H1 (cell line): Measurements from ENCODE around the gene ITPKB. TPM values are rescaled to one million over a fixed set of nuclear protein-coding genes. Genes with fewer than 3 reads are reported as not detected.

Experiments
- CTCF ChIA-PET: fragments of 300-600 bp; sonication (Branson Sonifier 250); formaldehyde crosslinking; loops from one replicate; lab custom pipeline; 2021; ENCODE audit not compliant: partially characterized antibody; lab: Charles Lee
- POLR2A ChIA-PET: fragments of 300-600 bp; sonication (Branson Sonifier 250); formaldehyde crosslinking; loops from one replicate; lab custom pipeline; 2021; ENCODE audit warnings: inconsistent platforms; ENCODE audit not compliant: partially characterized antibody; lab: Charles Lee
- DNase-seq, 2 experiments: peaks; one replicate each; pipeline versions ENCODE4 v3.0.0 to v3.0.0-alpha.2; 2010 to 2022; ENCODE audit warnings: low spot score in 2 of 2, low read depth in 1 of 2, mixed read lengths in 1 of 2
- FAIRE-seq: peaks from 2 replicates; lab custom pipeline; 2011; peaks lifted over from hg19 to GRCh38; lab: Jason Lieb, UNC
- H2AFZ ChIP-seq: 2 replicates; pipeline ENCODE4 v1.8.1; 2012; ENCODE audit warnings: low read length, inconsistent platforms
- H2AK5ac ChIP-seq: 2 replicates; pipeline ENCODE4 v1.6.1; 2013; ENCODE audit warnings: low read depth, low read length
- H2BK120ac ChIP-seq: replicated peaks from 2 replicates; pipeline ENCODE3; 2013; ENCODE audit warnings: low read depth, low read length, inconsistent platforms
- H2BK12ac ChIP-seq: 2 replicates; pipeline ENCODE4 v1.6.1; 2013; ENCODE audit warnings: low read depth, low read length
- H2BK15ac ChIP-seq: 2 replicates; pipeline ENCODE4 v1.6.1; 2013; ENCODE audit warnings: low read length
- H2BK20ac ChIP-seq: 2 replicates; pipeline ENCODE4 v1.6.1; 2013; ENCODE audit warnings: low read length
- H2BK5ac ChIP-seq: 2 replicates; pipeline ENCODE4 v1.6.1; 2013; ENCODE audit warnings: low read depth, low read length
- H3K14ac ChIP-seq: 2 replicates; pipeline ENCODE4 v1.6.1; 2013; ENCODE audit warnings: inconsistent platforms; ENCODE audit not compliant: insufficient read length
- H3K18ac ChIP-seq: 2 replicates; pipeline ENCODE4 v1.6.1; 2013; ENCODE audit warnings: low read length; ENCODE audit errors: extremely low read depth
- H3K23ac ChIP-seq: 2 replicates; pipeline ENCODE4 v1.6.1; 2013; ENCODE audit warnings: inconsistent platforms; ENCODE audit not compliant: insufficient read length
- H3K23me2 ChIP-seq: 2 replicates; pipeline ENCODE4 v1.6.1; 2013; ENCODE audit warnings: low read depth, low read length
- H3K27ac ChIP-seq: 2 replicates; pipeline ENCODE4 v1.6.1; 2011; ENCODE audit warnings: low read depth, low read length, inconsistent platforms
- H3K27me3 ChIP-seq, 4 experiments: replicated peaks in 1 of 4; 1 replicate in 1 of 4; 2 replicates in 3 of 4; pipeline versions ENCODE4 v1.6.1 to v1.8.1; 2011 to 2013; ENCODE audit warnings: low read length in 3 of 4, mild to moderate bottlenecking in 3 of 4, inconsistent platforms in 2 of 4, mixed read lengths in 2 of 4, moderate library complexity in 1 of 4; ENCODE audit not compliant: control insufficient read depth in 3 of 4, insufficient read depth in 3 of 4; ENCODE audit errors: extremely low read depth in 1 of 4
- H3K36me3 ChIP-seq, 4 experiments: 2 replicates each; pipeline versions ENCODE4 v1.6.1 to v1.8.1; 2011 to 2013; ENCODE audit warnings: mild to moderate bottlenecking in 4 of 4, low read length in 3 of 4, moderate library complexity in 2 of 4, control low read depth in 1 of 4, inconsistent platforms in 1 of 4; ENCODE audit not compliant: insufficient read depth in 4 of 4, control insufficient read depth in 2 of 4
- H3K4ac ChIP-seq: replicated peaks from 2 replicates; pipeline ENCODE3; 2013; ENCODE audit warnings: low read length, low read depth, mixed read lengths, inconsistent platforms; ENCODE audit not compliant: insufficient read length
- H3K4me1 ChIP-seq, 4 experiments: replicated peaks in 1 of 4; 1 replicate in 1 of 4; 2 replicates in 3 of 4; pipeline versions ENCODE4 v1.6.1 to v1.8.1; 2011 to 2013; ENCODE audit warnings: low read length in 3 of 4, inconsistent platforms in 2 of 4, mixed read lengths in 1 of 4; ENCODE audit not compliant: insufficient read depth in 4 of 4, control insufficient read depth in 3 of 4
- H3K4me2 ChIP-seq, 2 experiments: 2 replicates each; pipeline versions ENCODE4 v1.6.1 to v1.8.1; 2011 to 2013; ENCODE audit warnings: low read depth in 2 of 2, low read length in 2 of 2, control low read depth in 1 of 2, inconsistent platforms in 1 of 2, mild to moderate bottlenecking in 1 of 2; ENCODE audit not compliant: insufficient read depth in 1 of 2
- H3K4me3 ChIP-seq, 4 experiments: fragments of 200-600, 300-600 bp in 1 of 4; sonication (generic), shearing (Covaris generic), sonication (Bioruptor Twin) in 1 of 4; 2 replicates each; pipeline versions ENCODE4 v1.5.1 to v1.8.1; 2011 to 2016; ENCODE audit warnings: low read length in 4 of 4, low read depth in 3 of 4, control low read depth in 2 of 4, inconsistent platforms in 2 of 4, mild to moderate bottlenecking in 2 of 4, mixed read lengths in 1 of 4, moderate library complexity in 1 of 4; ENCODE audit not compliant: insufficient read depth in 2 of 4; ENCODE audit errors: extremely low read depth in 1 of 4
- H3K56ac ChIP-seq: replicated peaks from 2 replicates; pipeline ENCODE3; 2013; ENCODE audit warnings: low read depth, mild to moderate bottlenecking, mixed read lengths, low read length, inconsistent platforms; ENCODE audit not compliant: insufficient read length
- H3K79me1 ChIP-seq: 2 replicates; pipeline ENCODE4 v1.6.1; 2013; ENCODE audit warnings: low read depth, low read length, control low read depth
- H3K79me2 ChIP-seq, 2 experiments: 2 replicates each; pipeline versions ENCODE4 v1.6.1 to v1.8.1; 2012 to 2013; ENCODE audit warnings: low read length in 2 of 2, mild to moderate bottlenecking in 2 of 2, inconsistent platforms in 1 of 2; ENCODE audit not compliant: insufficient read depth in 2 of 2, control insufficient read depth in 1 of 2
- H3K9ac ChIP-seq, 4 experiments: replicated peaks in 1 of 4; 1 replicate in 1 of 4; 2 replicates in 3 of 4; pipeline versions ENCODE4 v1.6.1 to v1.8.1; 2011 to 2013; ENCODE audit warnings: low read depth in 3 of 4, low read length in 3 of 4, control low read depth in 2 of 4, mild to moderate bottlenecking in 2 of 4, moderate library complexity in 2 of 4, inconsistent platforms in 1 of 4; ENCODE audit errors: extremely low read depth in 1 of 4
- H3K9me3 ChIP-seq, 2 experiments: 2 replicates each; pipeline versions ENCODE4 v1.6.1 to v1.8.1; 2012 to 2013; ENCODE audit warnings: mild to moderate bottlenecking in 2 of 2, moderate library complexity in 2 of 2, control low read depth in 1 of 2, inconsistent platforms in 1 of 2, low read depth in 1 of 2, low read length in 1 of 2, mixed read lengths in 1 of 2; ENCODE audit not compliant: insufficient read depth in 2 of 2
- H4K20me1 ChIP-seq, 2 experiments: replicated peaks in 1 of 2; 2 replicates each; pipeline versions ENCODE3 to v1.8.1; 2011 to 2013; ENCODE audit warnings: inconsistent platforms in 2 of 2, low read length in 2 of 2, mild to moderate bottlenecking in 1 of 2; ENCODE audit not compliant: insufficient read depth in 2 of 2, control insufficient read depth in 1 of 2
- H4K5ac ChIP-seq: 2 replicates; pipeline ENCODE4 v1.6.1; 2013; ENCODE audit warnings: low read length, low read depth, mixed read lengths, inconsistent platforms; ENCODE audit not compliant: insufficient read length
- H4K8ac ChIP-seq: 2 replicates; pipeline ENCODE4 v1.8.0; 2013; ENCODE audit warnings: mild to moderate bottlenecking, moderate library complexity, low read length, inconsistent platforms; ENCODE audit not compliant: insufficient read depth; ENCODE audit errors: extremely low read depth
- H4K91ac ChIP-seq: replicated peaks from 2 replicates; pipeline ENCODE3; 2013; ENCODE audit warnings: low read length, mixed read lengths, inconsistent platforms; ENCODE audit not compliant: insufficient read length
- CREB1 ChIP-seq: IDR thresholded peaks from 2 replicates; pipeline ENCODE4 v1.6.1; 2012; ENCODE audit warnings: inconsistent platforms
- EGR1 ChIP-seq: IDR thresholded peaks from 2 replicates; pipeline ENCODE4 v1.6.1; 2011; ENCODE audit warnings: low read depth, low read length, borderline replicate concordance
- MAFK ChIP-seq: IDR thresholded peaks from 2 replicates; pipeline ENCODE4 v1.6.1; 2012; ENCODE audit warnings: low read depth, mild to moderate bottlenecking, improper control_type of control experiment, low read length
- SP1 ChIP-seq: IDR thresholded peaks from 2 replicates; pipeline ENCODE4 v1.6.1; 2011; ENCODE audit warnings: low read depth, low read length
- SP2 ChIP-seq: IDR thresholded peaks from 2 replicates; pipeline ENCODE4 v1.6.1; 2012; ENCODE audit warnings: mild to moderate bottlenecking, low read length, inconsistent platforms
- polyA plus RNA-seq, 7 experiments: library from polyadenylated mRNA; depleted of rRNA in 3 of 7; stranded (reverse) in 5 of 7; unstranded in 2 of 7; fragments of >200 nt in 5 of 7; fragments of 200-250 nt in 2 of 7; gene quantifications; 1 replicate in 5 of 7; 2 replicates in 1 of 7; 4 replicates in 1 of 7; pipeline versions ENCODE4 v1.2.1 to v1.2.3, GENCODE V29; 2011 to 2013; ENCODE audit warnings: missing spikeins in 2 of 7, mixed read lengths in 2 of 7
- total RNA-seq: library from RNA; stranded (reverse); fragmentation: NEBNext Ultra II Directional; extraction: Animal tissue kit (Norgen Biotek cat#: 25700); gene quantifications from 2 replicates; pipeline ENCODE4 v1.2.1, GENCODE V29; 2021

The ITPKB gene
- total and polyA plus RNA-seq, 2 of the 8 experiments (the other 6 are each of a cell fraction or from before 2014, with no cell fraction given): 1.7 to 4.8 TPM

DNA sequence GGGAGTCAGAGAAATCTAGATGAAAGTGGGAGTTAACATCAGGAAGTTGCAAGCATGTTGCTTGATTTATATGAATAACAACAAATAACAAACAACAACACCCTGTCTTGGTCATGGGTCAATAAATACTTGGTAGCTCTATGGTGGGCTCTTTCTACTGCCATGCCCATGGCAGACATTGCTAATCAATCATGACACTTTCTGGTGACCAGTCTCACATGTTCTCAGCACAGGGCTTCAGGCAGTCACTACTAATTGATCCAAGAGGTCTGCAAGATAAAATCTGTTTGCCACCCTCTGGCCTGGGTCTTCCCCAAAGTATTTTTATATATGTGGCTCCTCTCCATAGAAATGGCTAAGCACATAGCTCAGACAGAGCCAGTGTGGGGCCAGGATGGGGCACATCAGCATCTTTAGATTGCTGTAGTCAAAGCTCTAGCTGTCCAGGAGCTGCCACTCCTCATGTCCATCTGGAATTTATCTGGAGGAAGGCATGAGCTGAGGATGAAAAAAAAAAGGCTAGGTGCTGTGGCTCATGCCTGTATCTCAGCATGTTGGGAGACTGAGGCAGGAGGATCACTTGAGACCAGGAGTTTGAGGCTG is 139.3 kb downstream of the ITPKB start:
- Histone ChIP-seq H3K4me1 (peaks cover 0 to 8% (median 3%) of the 10 kb centered on the region in 4 experiments; a peak in 4 of 7 replicates), H3K79me1 (no peaks in the 10 kb centered on the region)
- TF ChIP-seq SP2 (no peak), MAFK (no peak), CREB1 (no peak), SP1 (no peak), EGR1 (no peak)

More for the DNA sequence above, 139.3 kb downstream of the ITPKB start:
- no peak overlapping the region for H3K9ac ChIP-seq
- no peak overlapping the region for H3K4me3 ChIP-seq
- H3K18ac ChIP-seq: no peak overlapping the region
- no peak overlapping the region for H2BK120ac ChIP-seq
- no peak overlapping the region for H2AK5ac ChIP-seq
- H2BK20ac ChIP-seq: no peak overlapping the region
- no peak overlapping the region for H3K56ac ChIP-seq
- no peak overlapping the region for H3K4me2 ChIP-seq
- no peaks in the 10 kb centered on the region for H3K27me3 ChIP-seq
- DNase-seq (no peak), FAIRE-seq (no peak)
- no peak overlapping the region for H3K4ac ChIP-seq
- no peaks in the 10 kb centered on the region for H3K79me2 ChIP-seq
- no peak overlapping the region for H3K23ac ChIP-seq
- no peak overlapping the region for H3K27ac ChIP-seq
- H2AFZ ChIP-seq: no peak overlapping the region
- H3K9me3 ChIP-seq: peaks cover 0 to 3% of the 10 kb centered on the region in 2 experiments; a peak in 1 of 4 replicates
- no peaks in the 10 kb centered on the region for H3K36me3 ChIP-seq
- H3K14ac ChIP-seq: no peak overlapping the region
- no peak overlapping the region for H4K5ac ChIP-seq
- H4K91ac ChIP-seq: no peak overlapping the region
- no peaks in the 10 kb centered on the region for H4K20me1 ChIP-seq
- no peak overlapping the region for H4K8ac ChIP-seq
- no peak overlapping the region for H2BK5ac ChIP-seq
- ChIA-PET CTCF (interaction anchor here (0.7 to 3.8 kb wide), 4 partner anchors 19 to 49 kb away, joined by 3 to 10 read pairs (median 4); no protein-coding TSS in a partner anchor), POLR2A (no interaction called here)
- no peak overlapping the region for H2BK12ac ChIP-seq
- no peaks in the 10 kb centered on the region for H3K23me2 ChIP-seq
- H2BK15ac ChIP-seq: no peak overlapping the region
